ENCODE measurements around the gene TM6SF1. TPM values are rescaled to one million over a fixed set of nuclear protein-coding genes. Genes with fewer than 3 reads are reported as not detected.

TM6SF1 gene
- total RNA-seq, 1 donor from 2014 or later, result 25.4 TPM

DNA sequence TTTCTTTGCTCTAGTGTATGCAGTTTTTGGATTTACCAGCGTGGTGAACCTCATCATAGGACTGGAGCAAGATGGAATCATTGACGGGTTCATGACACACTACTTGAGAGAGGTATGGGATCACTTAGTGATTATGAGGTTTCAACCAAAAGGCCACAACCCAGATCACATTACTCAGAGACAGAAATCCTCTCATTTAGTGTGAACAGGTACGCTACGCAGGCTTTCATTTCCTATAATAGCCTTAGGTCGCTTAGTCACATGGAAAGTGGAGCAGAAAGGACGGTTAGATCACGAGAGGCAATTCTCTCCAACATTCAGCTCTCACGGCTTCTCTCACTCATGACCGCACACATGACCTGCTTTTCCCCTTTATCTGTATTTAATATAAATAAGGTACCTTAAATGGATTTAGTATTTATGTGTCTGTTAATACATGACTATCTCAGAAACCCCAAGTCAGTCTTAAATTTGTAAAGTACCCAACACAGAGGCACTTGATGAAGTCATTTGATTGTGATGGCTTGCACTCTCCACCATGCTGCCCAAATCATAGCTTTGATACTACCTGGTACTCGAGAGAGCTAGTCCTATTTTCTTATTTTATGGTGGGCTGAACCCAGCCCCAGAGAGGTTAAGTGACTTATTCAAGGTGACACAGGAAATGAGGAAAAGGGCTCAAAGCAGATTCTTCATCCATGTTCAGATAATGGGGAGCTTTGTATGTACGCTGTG lies 8.6 kb downstream of the TM6SF1 start:
- no peaks in the 10 kb centered on the region for H3K9me3 ChIP-seq
- TF ChIP-seq, protein P1, sequence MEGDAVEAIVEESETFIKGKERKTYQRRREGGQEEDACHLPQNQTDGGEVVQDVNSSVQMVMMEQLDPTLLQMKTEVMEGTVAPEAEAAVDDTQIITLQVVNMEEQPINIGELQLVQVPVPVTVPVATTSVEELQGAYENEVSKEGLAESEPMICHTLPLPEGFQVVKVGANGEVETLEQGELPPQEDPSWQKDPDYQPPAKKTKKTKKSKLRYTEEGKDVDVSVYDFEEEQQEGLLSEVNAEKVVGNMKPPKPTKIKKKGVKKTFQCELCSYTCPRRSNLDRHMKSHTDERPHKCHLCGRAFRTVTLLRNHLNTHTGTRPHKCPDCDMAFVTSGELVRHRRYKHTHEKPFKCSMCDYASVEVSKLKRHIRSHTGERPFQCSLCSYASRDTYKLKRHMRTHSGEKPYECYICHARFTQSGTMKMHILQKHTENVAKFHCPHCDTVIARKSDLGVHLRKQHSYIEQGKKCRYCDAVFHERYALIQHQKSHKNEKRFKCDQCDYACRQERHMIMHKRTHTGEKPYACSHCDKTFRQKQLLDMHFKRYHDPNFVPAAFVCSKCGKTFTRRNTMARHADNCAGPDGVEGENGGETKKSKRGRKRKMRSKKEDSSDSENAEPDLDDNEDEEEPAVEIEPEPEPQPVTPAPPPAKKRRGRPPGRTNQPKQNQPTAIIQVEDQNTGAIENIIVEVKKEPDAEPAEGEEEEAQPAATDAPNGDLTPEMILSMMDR (IDR thresholded peaks at IDR 0.05), result no peak
- no peak overlapping the region for H3K4me3 ChIP-seq
- no peak overlapping the region for H3K27ac ChIP-seq
- DNase-seq (no peak), ATAC-seq (no peak)
- H3K27me3 ChIP-seq, result no peaks in the 10 kb centered on the region
- H3K4me1 ChIP-seq, result peaks cover 13% of the 10 kb centered on the region
- intact Hi-C loops (cut with DNase I), result no loop called here
- H3K36me3 ChIP-seq, result peaks cover 20% of the 10 kb centered on the region

- intact Hi-C loops (cut with DNase I), result no loop called here
Measured at GRCh38 chr15:83118291-83118827, 10.9 kb downstream of the TM6SF1 start.

GRCh38 chr15:83118968-83119367 lies 11.5 kb downstream of the TM6SF1 start:
- H3K4me3 ChIP-seq, result no peak overlapping the region
- peaks cover 26% of the 10 kb centered on the region for H3K36me3 ChIP-seq
- H3K4me1 ChIP-seq, result peaks cover 6% of the 10 kb centered on the region
- no peaks in the 10 kb centered on the region for H3K27me3 ChIP-seq
- DNase-seq, result no peak
- no peaks in the 10 kb centered on the region for H3K9me3 ChIP-seq
- intact Hi-C loops (cut with DNase I), result no loop called here
- TF ChIP-seq, protein P1 (IDR thresholded peaks at IDR 0.05), result no peak
- ATAC-seq, result no peak
- H3K27ac ChIP-seq, result no peak overlapping the region

More at GRCh38 chr15:83118291-83118827, 10.9 kb downstream of the TM6SF1 start:
- Histone ChIP-seq H3K4me3 (no peak overlapping the region), H3K9me3 (no peaks in the 10 kb centered on the region), H3K36me3 (peaks cover 26% of the 10 kb centered on the region), H3K4me1 (peaks cover 12% of the 10 kb centered on the region), H3K27me3 (no peaks in the 10 kb centered on the region), H3K27ac (no peak overlapping the region)
- DNase-seq (no peak), ATAC-seq (no peak)
- TF ChIP-seq, protein P1 (IDR thresholded peaks at IDR 0.05), result no peak

GRCh38 chr15:83119968-83120581 lies 12.6 kb downstream of the TM6SF1 start:
- no peaks in the 10 kb centered on the region for H3K27me3 ChIP-seq
- intact Hi-C loops (cut with DNase I), result no loop called here
- no peak for DNase-seq
- TF ChIP-seq, protein P1 (IDR thresholded peaks at IDR 0.05), result no peak
- H3K36me3 ChIP-seq, result peaks cover 20% of the 10 kb centered on the region
- H3K4me3 ChIP-seq, result no peak overlapping the region
- H3K4me1 ChIP-seq, result no peaks in the 10 kb centered on the region
- no peak overlapping the region for H3K27ac ChIP-seq
- no peaks in the 10 kb centered on the region for H3K9me3 ChIP-seq
- ATAC-seq, result no peak

- H3K9me3 ChIP-seq, result no peaks in the 10 kb centered on the region
- ATAC-seq, result no peak
- peaks cover 10% of the 10 kb centered on the region for H3K36me3 ChIP-seq
- no peak overlapping the region for H3K27ac ChIP-seq
- intact Hi-C loops (cut with DNase I), result no loop called here
- no peak for DNase-seq
- no peaks in the 10 kb centered on the region for H3K27me3 ChIP-seq
- TF ChIP-seq, protein P1 (IDR thresholded peaks at IDR 0.05), result no peak
- no peak overlapping the region for H3K4me3 ChIP-seq
- H3K4me1 ChIP-seq, result no peaks in the 10 kb centered on the region
Measured at GRCh38 chr15:83123529-83123928, 16.1 kb downstream of the TM6SF1 start.
